SU-DHL-6 (cell line): ENCODE measurements around the gene ALDH1A1.

Source experiments
- H2AFZ ChIP-seq: fragments of 200-600 bp; sonication (generic); 2 replicates; pipeline ENCODE4 v1.6.1; 2014; ENCODE audit warnings: low read depth, mild to moderate bottlenecking, moderate library complexity, mixed read lengths, antibody characterized with exemption, low read length; ENCODE audit not compliant: severe bottlenecking
- H3F3A ChIP-seq: fragments of 200-600 bp; shearing (Covaris generic); 2 replicates; pipeline ENCODE4 v1.6.0; 2016; ENCODE audit warnings: antibody characterized with exemption, mild to moderate bottlenecking; ENCODE audit not compliant: insufficient read depth
- H3K27ac ChIP-seq: fragments of 200-600 bp; sonication (generic); 2 replicates; pipeline ENCODE4 v1.5.1; 2016; ENCODE audit warnings: low read depth, mild to moderate bottlenecking, low read length, moderate library complexity, mixed read lengths
- H3K27me3 ChIP-seq: fragments of 200-600 bp; sonication (generic), shearing (Covaris generic); 2 replicates; pipeline ENCODE4 v1.6.0; 2014; ENCODE audit warnings: mild to moderate bottlenecking, low read length
- H3K36me3 ChIP-seq: fragments of 200-600 bp; sonication (generic); 2 replicates; pipeline ENCODE4 v1.6.1; 2014; ENCODE audit warnings: mild to moderate bottlenecking, low read length, mixed read lengths
- H3K4me2 ChIP-seq: fragments of 300-600, 200-600 bp; shearing (Covaris generic), sonication (generic); 2 replicates; pipeline ENCODE4 v1.6.0; 2014; ENCODE audit warnings: low read length, low read depth, mild to moderate bottlenecking; ENCODE audit not compliant: poor library complexity, severe bottlenecking
- H3K4me3 ChIP-seq: fragments of 200-600 bp; sonication (generic); 2 replicates; pipeline ENCODE4 v1.5.1; 2014; ENCODE audit warnings: antibody characterized with exemption, low read length, mild to moderate bottlenecking, mixed read lengths; ENCODE audit not compliant: insufficient read depth, poor library complexity, severe bottlenecking
- H3K79me2 ChIP-seq: fragments of 200-600 bp; sonication (generic); 2 replicates; pipeline ENCODE4 v1.6.1; 2014; ENCODE audit warnings: mild to moderate bottlenecking, low read length, moderate library complexity; ENCODE audit not compliant: insufficient read depth
- H3K9ac ChIP-seq: fragments of 200-600 bp; sonication (generic); 2 replicates; pipeline ENCODE4 v1.7.0; 2014; ENCODE audit warnings: mild to moderate bottlenecking, low read length
- H3K9me2 ChIP-seq: fragments of 200-600 bp; sonication (generic); replicated peaks from 2 replicates; pipeline ENCODE4 v1.6.1; 2014; ENCODE audit warnings: low read length; ENCODE audit not compliant: insufficient read depth
- H3K9me3 ChIP-seq: fragments of 200-600 bp; sonication (generic); 2 replicates; pipeline ENCODE4 v1.6.1; 2014; ENCODE audit warnings: low read length, mixed read lengths; ENCODE audit not compliant: insufficient read depth
- H4K20me1 ChIP-seq: fragments of 200-600 bp; sonication (generic); 2 replicates; pipeline ENCODE4 v1.6.1; 2014; ENCODE audit warnings: low read depth, mild to moderate bottlenecking, antibody characterized with exemption, low read length, moderate library complexity, mixed read lengths
- CTCF ChIP-seq: fragments of 200-600 bp; sonication (generic); IDR thresholded peaks from one replicate; pipeline ENCODE4 v1.5.1; 2017; ENCODE audit warnings: antibody characterized with exemption, mild to moderate bottlenecking, low read length, moderate library complexity; ENCODE audit not compliant: insufficient read depth, poor library complexity, severe bottlenecking
- EZH2phosphoT487 ChIP-seq: fragments of 200-600 bp; sonication (generic), shearing (Covaris generic); conservative IDR thresholded peaks from 2 replicates; pipeline ENCODE4 v1.6.1; 2018; ENCODE audit warnings: mild to moderate bottlenecking, antibody characterized with exemption, low read length, moderate library complexity, mixed read lengths

The ALDH1A1 gene

GRCh38 chr9:72888943-72889342 lies 63.9 kb downstream of the ALDH1A1 start:
- H4K20me1 ChIP-seq = no peaks in the 10 kb centered on the region
- no peak for TF ChIP-seq CTCF
- TF ChIP-seq EZH2phosphoT487 = no peak
- no peak overlapping the region for H3K4me2 ChIP-seq
- H3K36me3 ChIP-seq = no peaks in the 10 kb centered on the region
- no peaks in the 10 kb centered on the region for H3K27me3 ChIP-seq
- H3F3A ChIP-seq = no peaks in the 10 kb centered on the region
- H3K9me2 ChIP-seq = no peaks in the 10 kb centered on the region
- H3K79me2 ChIP-seq = no peaks in the 10 kb centered on the region
- no peaks in the 10 kb centered on the region for H3K9me3 ChIP-seq
- H3K9ac ChIP-seq = no peak overlapping the region
- no peak overlapping the region for H3K4me3 ChIP-seq
- H3K27ac ChIP-seq = no peak overlapping the region
- no peak overlapping the region for H2AFZ ChIP-seq

- no peak overlapping the region for H3K9ac ChIP-seq
- H3K9me3 ChIP-seq = no peaks in the 10 kb centered on the region
- no peak overlapping the region for H3K27ac ChIP-seq
- no peaks in the 10 kb centered on the region for H3K27me3 ChIP-seq
- no peak overlapping the region for H2AFZ ChIP-seq
- TF ChIP-seq CTCF = no peak
- no peak for TF ChIP-seq EZH2phosphoT487
- no peaks in the 10 kb centered on the region for H3K79me2 ChIP-seq
- H3K4me3 ChIP-seq = no peak overlapping the region
- H4K20me1 ChIP-seq = no peaks in the 10 kb centered on the region
- H3K4me2 ChIP-seq = no peak overlapping the region
- H3F3A ChIP-seq = no peaks in the 10 kb centered on the region
- no peaks in the 10 kb centered on the region for H3K9me2 ChIP-seq
- H3K36me3 ChIP-seq = no peaks in the 10 kb centered on the region
Observed at GRCh38 chr9:72888067-72888466, 64.8 kb downstream of the ALDH1A1 start.

DNA sequence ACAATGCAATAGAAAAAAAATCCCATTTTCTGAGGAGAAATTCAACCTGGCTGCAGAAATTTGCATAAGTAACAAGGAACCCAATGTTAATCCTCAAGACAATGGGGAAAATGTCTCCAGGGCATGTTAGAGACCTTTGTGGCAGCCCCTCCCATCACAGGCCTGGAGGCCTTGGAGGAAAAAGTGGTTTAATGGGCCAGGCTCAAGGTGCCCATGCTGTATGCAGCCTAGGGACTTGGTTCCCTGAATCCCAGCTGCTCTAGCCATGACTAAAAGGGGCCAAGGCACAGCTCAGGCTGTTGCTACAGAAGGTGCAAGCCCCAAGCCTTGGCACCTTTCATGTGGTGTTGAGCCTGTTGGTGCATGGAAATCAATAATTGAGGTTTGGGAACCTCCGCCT lies 66.5 kb downstream of the ALDH1A1 start:
- no peaks in the 10 kb centered on the region for H3K9me2 ChIP-seq
- H3K4me3 ChIP-seq = no peak overlapping the region
- no peak overlapping the region for H2AFZ ChIP-seq
- no peak overlapping the region for H3K9ac ChIP-seq
- H3K9me3 ChIP-seq = no peaks in the 10 kb centered on the region
- no peak overlapping the region for H3K27ac ChIP-seq
- no peaks in the 10 kb centered on the region for H3K36me3 ChIP-seq
- no peaks in the 10 kb centered on the region for H3K79me2 ChIP-seq
- H4K20me1 ChIP-seq = no peaks in the 10 kb centered on the region
- H3F3A ChIP-seq = no peaks in the 10 kb centered on the region
- no peak for TF ChIP-seq CTCF
- no peaks in the 10 kb centered on the region for H3K27me3 ChIP-seq
- H3K4me2 ChIP-seq = no peak overlapping the region

DNA sequence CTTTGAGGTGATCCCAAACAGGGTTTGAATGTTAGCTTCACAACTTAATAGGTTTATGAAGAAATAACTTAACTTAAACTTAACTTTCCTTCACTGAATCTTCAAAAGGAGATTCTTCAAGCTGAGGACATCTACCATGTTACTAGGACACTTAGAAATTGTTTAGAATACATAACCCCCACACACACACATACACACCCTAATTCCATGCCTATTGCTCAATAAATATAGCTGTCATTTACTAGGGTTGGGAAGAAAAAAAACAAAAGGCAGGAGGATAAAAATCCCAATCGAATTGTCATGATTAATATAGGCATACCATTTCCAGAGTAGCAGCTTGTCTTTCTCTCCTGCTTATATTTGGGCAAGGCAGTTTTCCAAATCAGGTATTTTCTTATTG lies 68.3 kb downstream of the ALDH1A1 start:
- Histone ChIP-seq H3K9me2 (no peaks in the 10 kb centered on the region), H3K9ac (no peak overlapping the region), H3K9me3 (no peaks in the 10 kb centered on the region), H3K27me3 (no peaks in the 10 kb centered on the region), H3K79me2 (no peaks in the 10 kb centered on the region), H3K4me2 (no peak overlapping the region), H3K36me3 (no peaks in the 10 kb centered on the region), H3K27ac (no peak overlapping the region), H2AFZ (no peak overlapping the region), H3K4me3 (no peak overlapping the region), H4K20me1 (no peaks in the 10 kb centered on the region), H3F3A (no peaks in the 10 kb centered on the region)
- no peak for TF ChIP-seq CTCF
- no peak for TF ChIP-seq EZH2phosphoT487
